ENCODE measurements around the gene FGFRL1. TPM values are rescaled to one million over a fixed set of nuclear protein-coding genes. Genes with fewer than 3 reads are reported as not detected.
A peak's percentile ranks its signal among the peaks of the same experiment; 100 is the strongest.
"Not testable (repeated sequence)": the region's sequence is repeated elsewhere in the genome, so short reads cannot be mapped to it uniquely, and the experiment has no call there.

FGFRL1 gene
- polyA plus RNA-seq, 1 donor (not counting 4 experiments of a cell fraction or from before 2014, with no cell fraction given), result 2.8 TPM

DNA sequence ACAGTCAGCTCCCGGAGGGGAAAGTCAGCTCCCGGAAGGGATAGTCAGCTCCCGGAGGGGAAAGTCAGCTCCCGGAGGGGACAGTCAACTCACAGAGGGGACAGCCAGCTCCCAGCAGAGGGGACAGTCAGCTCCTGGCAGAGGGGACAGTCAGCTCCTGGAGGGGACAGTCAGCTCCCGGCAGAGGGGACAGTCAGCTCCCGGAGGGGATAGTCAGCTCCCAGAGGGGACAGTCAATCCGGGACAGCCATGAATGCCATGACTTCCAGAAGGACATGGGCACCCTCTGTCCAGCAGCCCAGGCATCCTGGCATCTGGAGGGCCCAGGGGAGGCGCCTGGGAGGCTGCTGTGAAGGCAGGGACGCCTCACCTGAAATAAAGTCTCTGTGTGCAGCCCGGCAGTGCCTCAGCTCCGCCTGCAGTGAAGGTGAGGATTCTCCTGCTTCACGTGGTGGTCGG is 43.8 kb downstream of the FGFRL1 start:
- FAIRE-seq; H3K79me2 ChIP-seq (ENCODE audit: control insufficient read depth, insufficient read depth, low read length); H3K9me1 ChIP-seq (ENCODE audit: control insufficient read depth, extremely low read depth, insufficient read depth, low read length); dilution Hi-C loops (cut with MboI; ENCODE audit: extremely low pct_ligation_motif_present, low sequenced_read_pairs); H4K20me1 ChIP-seq (ENCODE audit: control insufficient read depth, extremely low read depth, insufficient read depth, low read length); H2AFZ ChIP-seq (ENCODE audit: control insufficient read depth, low read length); DNase-seq (ENCODE audit: low read depth, low spot score); H3K36me3 ChIP-seq (ENCODE audit: control insufficient read depth in 2 of 2, extremely low read depth in 1 of 2, insufficient read depth in 2 of 2, low read length in 2 of 2); H3K9me3 ChIP-seq (ENCODE audit: control insufficient read depth, low read depth, low read length); H3K9ac ChIP-seq (ENCODE audit: control insufficient read depth, extremely low read depth, insufficient read depth, low read length); H3K27ac ChIP-seq (ENCODE audit: control insufficient read depth, insufficient read depth, low read length): not testable (repeated sequence)
- peak overlapping the region; percentile 56 for H3K4me2 ChIP-seq (ENCODE audit: control insufficient read depth, extremely low read depth, insufficient read depth, low read depth, low read length)
- peak overlapping the region in 1 of 3 experiments; percentile 38 for H3K4me3 ChIP-seq (ENCODE audit: control insufficient read depth in 2 of 3, extremely low read depth in 1 of 3, insufficient read depth in 2 of 3, low read depth in 1 of 3, low read length in 3 of 3)
- H3K27me3 ChIP-seq (ENCODE audit: control insufficient read depth, extremely low read depth, insufficient read depth, low read length), result peaks cover 91% of the 10 kb centered on the region
- peaks cover 17% of the 10 kb centered on the region for H3K4me1 ChIP-seq (ENCODE audit: control insufficient read depth, extremely low read depth, insufficient read depth, low read length)

- peaks cover 3% of the 10 kb centered on the region for H3K9me3 ChIP-seq (ENCODE audit: control insufficient read depth, low read depth, low read length)
- peaks cover 17% of the 10 kb centered on the region for H3K4me1 ChIP-seq (ENCODE audit: control insufficient read depth, extremely low read depth, insufficient read depth, low read length)
- no peaks in the 10 kb centered on the region for H4K20me1 ChIP-seq (ENCODE audit: control insufficient read depth, extremely low read depth, insufficient read depth, low read length)
- peaks cover 89% of the 10 kb centered on the region for H3K27me3 ChIP-seq (ENCODE audit: control insufficient read depth, extremely low read depth, insufficient read depth, low read length)
- dilution Hi-C loops (cut with MboI; ENCODE audit: extremely low pct_ligation_motif_present, low sequenced_read_pairs), result no loop called here
- no peaks in the 10 kb centered on the region for H3K9me1 ChIP-seq (ENCODE audit: control insufficient read depth, extremely low read depth, insufficient read depth, low read length)
- H3K79me2 ChIP-seq (ENCODE audit: control insufficient read depth, insufficient read depth, low read length), result no peaks in the 10 kb centered on the region
- H3K36me3 ChIP-seq (ENCODE audit: control insufficient read depth in 2 of 2, extremely low read depth in 1 of 2, insufficient read depth in 2 of 2, low read length in 2 of 2), result no peaks in the 10 kb centered on the region
- FAIRE-seq (no peak), DNase-seq (ENCODE audit: low read depth, low spot score) (no peak)
- no peak overlapping the region for H2AFZ ChIP-seq (ENCODE audit: control insufficient read depth, low read length)
- H3K4me3 ChIP-seq (ENCODE audit: control insufficient read depth in 2 of 3, extremely low read depth in 1 of 3, insufficient read depth in 2 of 3, low read depth in 1 of 3, low read length in 3 of 3), result peak overlapping the region in 1 of 3 experiments; percentile 38
- H3K4me2 ChIP-seq (ENCODE audit: control insufficient read depth, extremely low read depth, insufficient read depth, low read depth, low read length), result peak overlapping the region; percentile 56
- H3K27ac ChIP-seq (ENCODE audit: control insufficient read depth, insufficient read depth, low read length), result no peak overlapping the region
- TF ChIP-seq EZH2 (IDR thresholded peaks at IDR 0.05; ENCODE audit: low read length), result peak; percentile 17
- TF ChIP-seq CTCF (optimal IDR thresholded peaks at IDR 0.05 in 1 of 3, IDR thresholded peaks at IDR 0.05 in 1 of 3, conservative IDR thresholded peaks at IDR 0.05 in 1 of 3; ENCODE audit: extremely low read depth in 1 of 3, insufficient read depth in 2 of 3, low read length in 3 of 3), result no peak
- H3K9ac ChIP-seq (ENCODE audit: control insufficient read depth, extremely low read depth, insufficient read depth, low read length), result no peak overlapping the region
Observed at GRCh38 chr4:1055721-1056590, 44.5 kb downstream of the FGFRL1 start.

Data from keratinocyte (primary cell).